HG03039 (cell line): ENCODE measurements around the gene OPRM1.
"Not testable (repeated sequence)": the region's sequence is repeated elsewhere in the genome, so short reads cannot be mapped to it uniquely, and the experiment has no call there.

Experiments
- ATAC-seq: cut with Tn5 transposase; IDR thresholded peaks from one replicate; pipeline ENCODE4 v1.9.1; 2021; ENCODE audit warnings: mild to moderate bottlenecking, moderate library complexity; ENCODE audit not compliant: unreplicated experiment

The OPRM1 gene

DNA sequence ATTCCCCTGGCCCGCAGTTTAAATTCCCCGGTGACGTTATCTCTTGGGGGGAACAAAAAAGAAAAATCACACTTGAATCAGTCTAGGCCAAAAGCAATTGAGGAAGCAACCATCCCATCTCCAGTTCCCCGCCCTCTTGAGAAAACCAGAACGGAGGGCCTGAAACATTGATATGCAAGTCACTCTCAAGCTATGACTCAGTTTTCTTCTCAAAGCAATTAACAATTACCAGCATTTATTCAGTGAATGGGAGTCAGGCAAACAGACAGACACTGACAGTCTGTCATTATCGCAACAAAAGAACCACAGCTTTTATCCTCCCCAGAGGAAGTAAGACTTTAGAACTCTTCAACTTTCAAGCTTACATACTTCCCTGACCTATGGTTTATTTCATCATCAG is 100.9 kb downstream of the OPRM1 start:
- no peak for ATAC-seq

DNA sequence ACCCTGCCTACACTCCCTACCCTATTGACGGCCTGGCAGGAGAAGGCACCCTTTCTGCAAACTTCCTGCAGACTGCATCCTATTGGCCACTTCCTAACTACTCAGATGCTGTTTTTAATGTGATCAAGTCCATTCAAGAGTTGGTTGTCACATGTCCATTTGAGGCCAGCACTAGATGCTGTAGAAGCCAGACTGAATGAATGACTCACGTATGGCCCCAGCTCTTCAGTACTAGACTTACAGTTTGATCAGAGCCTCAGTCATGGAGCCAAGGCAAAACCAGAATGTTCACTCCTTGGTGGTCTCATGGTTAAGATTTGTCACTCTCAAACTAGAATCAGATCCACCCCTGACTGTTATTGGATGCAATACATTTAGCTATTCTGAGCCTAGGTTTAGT is 101.7 kb downstream of the OPRM1 start:
- ATAC-seq = no peak

DNA sequence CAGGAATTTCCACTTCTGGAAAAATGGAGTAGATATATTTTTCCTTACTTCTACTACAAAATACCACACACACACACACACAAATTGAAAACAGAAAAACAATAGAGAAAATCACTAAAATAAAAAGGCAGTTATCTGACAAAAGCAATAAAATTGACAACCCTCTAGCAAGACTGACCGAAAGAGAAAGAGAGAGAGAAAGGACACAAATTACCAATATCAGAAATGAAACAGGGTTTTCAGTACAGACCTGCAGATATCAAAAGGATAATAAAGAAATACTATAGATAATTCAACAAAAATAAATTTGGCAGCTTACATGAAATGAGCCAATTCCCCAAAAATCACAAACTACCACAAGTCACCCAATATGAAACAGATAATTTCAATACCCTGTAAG is 104.7 kb downstream of the OPRM1 start:
- ATAC-seq = no peak

DNA sequence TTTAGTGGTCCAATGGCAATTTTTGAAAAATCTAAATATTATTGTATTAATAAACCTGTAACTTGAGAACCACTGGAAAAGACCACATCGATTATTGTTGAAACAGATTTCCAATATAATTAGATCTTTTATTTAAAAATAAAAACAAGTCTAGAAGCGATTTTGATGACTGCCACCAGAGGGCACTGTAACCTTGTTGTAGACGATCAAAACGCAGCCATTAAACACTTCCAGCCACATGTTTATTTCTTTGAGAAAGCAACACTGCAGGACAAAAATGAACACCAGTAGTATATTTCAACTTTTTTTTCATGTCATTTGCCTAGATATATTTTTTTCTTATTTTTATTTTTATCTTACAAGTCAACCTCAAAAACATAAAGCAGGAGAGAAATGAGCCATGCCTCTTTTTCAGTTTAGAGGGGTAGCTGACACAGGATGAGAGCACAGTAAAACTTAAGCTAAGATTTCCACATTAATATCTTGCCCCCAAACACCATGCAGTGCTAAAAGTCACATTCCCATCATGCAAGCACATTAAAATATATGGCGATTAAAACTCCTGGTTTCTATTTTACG is 115.4 kb downstream of the OPRM1 start:
- no peak for ATAC-seq

DNA sequence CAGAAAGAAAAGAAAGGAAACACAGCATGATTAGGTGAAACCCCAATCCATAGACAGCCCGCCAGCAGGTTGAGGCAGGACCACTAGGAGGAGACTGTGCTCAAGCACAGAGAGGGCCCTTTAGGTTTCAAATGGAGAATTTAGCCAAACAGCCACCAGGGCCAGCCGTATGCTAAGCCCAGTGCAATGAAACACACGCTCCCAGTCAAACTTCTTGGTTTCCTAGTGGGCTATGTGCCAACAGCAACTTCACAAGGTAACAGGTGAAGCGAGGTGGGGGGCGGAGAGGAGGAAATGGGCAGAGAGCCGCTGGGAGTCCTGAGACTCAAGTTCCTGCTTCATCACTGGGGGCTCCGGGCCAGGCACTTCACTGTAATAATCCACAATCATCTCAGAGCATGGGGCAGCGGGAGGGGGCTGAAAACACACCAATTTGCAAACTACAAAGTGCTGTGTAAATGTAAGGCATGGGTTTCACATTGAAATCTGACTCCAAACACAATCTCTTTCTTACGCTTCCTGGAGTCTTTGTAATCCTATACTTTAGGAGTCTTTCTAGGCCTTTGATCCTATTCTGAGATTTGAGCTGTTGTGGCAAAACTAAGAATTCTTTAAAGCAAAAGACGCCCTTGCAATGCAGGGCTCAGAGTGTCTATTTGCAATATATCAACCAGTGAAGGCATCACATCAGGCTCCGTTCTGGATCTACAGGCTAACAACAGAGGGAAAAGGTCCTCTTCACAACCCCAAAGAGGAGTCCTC is 117.3 kb downstream of the OPRM1 start:
- peak; percentile 60 for ATAC-seq

DNA sequence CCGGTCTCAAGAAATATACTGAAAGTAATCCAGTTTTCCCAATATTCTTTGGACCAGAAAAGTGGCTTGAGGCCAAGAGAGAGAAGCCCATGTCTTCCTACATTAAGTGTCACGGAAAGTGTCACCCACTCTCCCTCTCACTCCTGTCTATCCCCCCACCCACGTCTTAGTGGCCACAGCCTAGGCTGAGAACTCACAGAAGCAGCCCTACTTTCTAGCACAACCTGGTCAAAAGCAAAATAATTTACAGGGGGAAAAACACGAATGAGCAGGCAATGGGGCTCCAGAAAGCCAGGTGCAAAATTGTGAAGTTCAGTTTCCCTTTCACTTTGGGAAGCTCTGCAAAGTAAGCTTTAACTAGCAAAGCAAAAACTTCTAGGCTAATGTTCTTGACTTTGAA is 118.0 kb downstream of the OPRM1 start:
- ATAC-seq = peak; percentile 41

DNA sequence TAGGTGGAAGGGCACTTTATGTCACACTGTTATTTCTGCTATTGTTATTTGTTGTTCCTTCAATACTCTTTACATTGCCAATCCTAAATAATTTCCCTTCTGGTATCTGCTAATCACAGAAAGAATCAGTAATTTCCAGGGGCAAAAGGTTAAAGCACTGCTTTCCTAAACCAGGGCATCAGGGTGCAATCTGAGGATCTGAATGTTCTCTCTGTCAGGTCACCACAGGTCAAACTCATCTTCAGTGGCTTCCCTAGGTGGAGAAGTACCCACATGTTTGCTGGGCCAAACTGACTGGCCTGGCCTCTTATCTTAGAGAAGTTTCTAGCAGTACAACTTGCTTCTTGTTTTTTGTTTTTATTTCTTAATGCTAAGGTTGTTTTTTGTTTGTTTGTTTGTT is 118.7 kb downstream of the OPRM1 start:
- ATAC-seq = no peak

DNA sequence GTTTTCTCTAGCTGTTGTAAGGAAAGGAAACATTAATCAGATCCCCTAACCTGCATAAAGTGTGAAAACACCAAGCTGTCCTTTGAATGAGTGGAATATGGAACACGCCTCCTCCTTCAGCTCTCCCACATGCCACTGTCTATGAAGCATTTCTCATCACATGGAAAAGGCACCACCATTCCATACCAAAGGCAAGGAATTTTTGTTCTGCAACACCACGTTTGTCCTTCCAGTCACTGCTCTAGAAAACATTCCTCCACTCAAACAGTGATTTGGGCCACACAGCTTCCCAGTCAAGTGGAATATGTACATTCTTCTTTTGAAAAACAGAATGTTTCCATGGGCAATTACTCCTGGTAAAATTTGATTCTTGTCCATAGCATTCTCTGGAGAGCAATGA is 120.1 kb downstream of the OPRM1 start:
- ATAC-seq = no peak

DNA sequence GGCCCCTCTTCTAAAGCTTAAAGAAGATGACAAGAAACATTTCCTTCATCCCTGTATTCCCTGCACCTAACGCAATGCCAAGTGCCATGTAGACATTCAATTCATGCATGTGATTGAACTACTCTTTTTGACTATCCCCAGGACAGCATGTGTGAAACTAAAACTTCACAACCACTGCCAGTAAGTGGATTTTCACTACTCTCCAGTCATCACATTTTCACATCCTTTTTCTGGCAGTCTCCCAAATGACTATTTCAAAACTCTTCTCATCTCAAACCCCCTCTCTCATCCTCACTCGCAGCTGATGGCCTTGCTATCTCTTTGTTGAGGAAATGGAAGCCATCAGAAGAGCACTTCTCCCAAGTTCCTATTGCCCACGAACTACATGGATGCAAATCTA is 122.6 kb downstream of the OPRM1 start:
- peak; percentile 70 for ATAC-seq

DNA sequence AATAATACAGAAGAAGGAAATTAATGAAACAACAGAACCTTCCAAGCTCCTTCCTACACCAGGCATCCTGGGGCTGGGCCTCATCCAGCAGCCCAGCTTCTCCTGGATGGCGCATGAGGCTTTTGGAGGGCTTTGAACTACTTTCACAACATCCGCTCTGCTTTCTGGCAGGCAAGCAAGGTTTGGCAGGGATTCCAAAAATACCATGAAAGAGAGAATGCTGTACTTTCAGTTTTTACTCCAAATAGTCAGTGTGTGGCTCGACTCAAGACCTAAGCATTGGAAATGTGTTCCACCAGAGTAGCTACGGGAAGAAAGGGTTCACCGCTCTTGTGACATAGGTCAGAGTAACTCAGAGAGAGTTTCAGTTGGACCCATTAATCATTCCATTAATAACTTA is 125.4 kb downstream of the OPRM1 start:
- ATAC-seq = no peak

DNA sequence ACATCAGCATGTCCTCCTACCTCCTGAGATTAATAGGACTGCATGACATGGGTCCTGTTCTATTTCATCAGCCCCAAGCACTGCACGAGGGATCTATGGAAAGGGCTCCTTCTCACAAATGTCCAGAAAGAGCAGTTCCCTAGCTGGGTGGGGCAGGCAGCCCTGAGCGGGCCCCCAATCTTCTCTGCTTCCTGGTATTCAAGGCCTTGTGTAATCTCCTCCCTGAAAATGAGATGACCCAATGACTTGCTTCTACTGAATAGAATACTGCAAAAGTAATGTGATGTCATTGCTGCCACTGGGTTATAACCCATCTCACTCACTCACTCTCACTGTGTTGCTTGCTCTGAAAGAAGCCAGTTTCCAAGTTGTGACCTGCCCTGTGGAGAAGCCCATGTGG is 126.4 kb downstream of the OPRM1 start:
- ATAC-seq = no peak

DNA sequence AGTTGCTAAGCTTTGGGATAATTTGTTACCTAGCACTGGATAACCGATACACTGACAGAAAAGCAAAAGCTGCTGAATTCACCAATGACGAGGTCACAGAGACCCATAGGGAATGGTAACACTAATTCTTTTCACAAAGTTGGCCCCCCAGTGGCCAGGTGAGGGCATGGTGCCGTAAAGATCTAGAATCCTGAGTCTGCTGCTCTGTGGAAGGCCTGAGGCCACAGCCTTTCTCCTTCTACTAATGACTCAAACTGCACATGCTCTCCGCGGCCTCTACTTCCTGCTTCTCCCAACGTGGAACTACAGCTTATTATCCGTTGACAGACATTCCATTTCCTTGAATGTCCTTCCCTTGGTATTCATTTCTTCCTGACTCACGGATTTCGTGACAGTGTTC is 127.1 kb downstream of the OPRM1 start:
- no peak for ATAC-seq

DNA sequence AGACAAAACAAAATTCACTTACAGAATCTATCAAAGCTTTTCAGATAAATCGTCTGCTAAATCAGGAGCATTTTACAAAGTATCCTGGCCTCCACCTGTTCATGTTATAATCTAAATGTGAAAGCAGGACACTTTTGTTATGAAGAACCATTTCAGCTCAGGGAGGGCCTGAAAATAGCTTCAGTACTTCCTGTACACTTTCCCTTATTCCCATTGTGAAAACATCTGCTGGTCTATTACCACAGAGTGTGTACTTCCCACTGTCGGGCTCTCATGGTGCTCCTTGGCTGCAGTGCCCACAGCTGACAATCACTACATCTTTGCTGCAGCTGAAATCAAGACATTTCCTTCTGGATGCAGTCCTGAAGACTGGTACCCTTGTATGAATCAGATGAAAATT is 128.1 kb downstream of the OPRM1 start:
- no peak for ATAC-seq

DNA sequence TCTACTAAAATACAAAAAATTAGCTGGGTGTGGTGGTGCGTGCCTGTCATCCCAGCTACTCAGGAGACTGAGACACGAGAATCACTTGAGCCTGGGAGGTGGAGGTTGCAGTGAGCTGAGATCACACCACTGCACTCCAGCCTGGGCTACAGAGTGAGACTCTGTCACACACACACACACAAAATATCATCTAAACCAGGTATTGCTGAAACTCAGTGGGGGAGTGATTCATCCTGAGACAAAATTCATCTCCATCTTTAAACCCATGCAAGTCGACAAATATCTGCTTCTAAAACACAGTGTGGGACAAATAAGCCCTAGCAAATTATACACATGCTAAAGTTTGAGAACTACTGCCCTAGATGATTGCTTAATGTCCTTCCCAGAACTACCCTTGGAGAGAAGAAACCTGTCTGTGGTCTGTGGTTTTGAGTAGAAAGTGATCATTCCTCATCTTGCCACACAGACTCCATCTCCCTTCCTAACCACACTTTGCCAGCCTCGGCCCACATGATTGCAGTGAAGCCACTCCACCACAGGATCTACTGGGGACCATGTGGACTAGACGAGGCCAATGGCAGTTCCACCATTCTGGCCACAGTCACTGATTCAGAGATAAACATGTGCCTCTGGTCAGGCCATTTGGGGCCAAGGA is 130.3 kb downstream of the OPRM1 start:
- no peak for ATAC-seq

DNA sequence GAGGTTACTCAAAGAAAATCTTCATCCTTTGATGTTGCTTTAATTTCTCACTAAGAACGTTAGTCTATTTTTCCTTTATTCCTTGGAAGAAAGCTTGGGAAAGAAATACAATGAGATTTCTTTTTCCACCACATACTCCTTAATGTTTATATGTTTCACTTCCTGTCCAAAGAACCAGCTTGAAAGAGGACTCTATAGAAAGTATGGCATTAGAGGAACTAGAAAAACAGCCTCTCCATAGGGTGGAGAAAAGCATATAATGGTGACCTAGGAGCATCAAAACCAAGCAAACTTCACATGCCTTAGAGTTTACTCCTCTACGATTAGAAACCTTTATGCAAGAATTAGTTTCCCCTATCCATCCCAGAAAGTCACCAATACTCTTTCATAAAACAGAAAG is 131.1 kb downstream of the OPRM1 start:
- ATAC-seq = no peak

DNA sequence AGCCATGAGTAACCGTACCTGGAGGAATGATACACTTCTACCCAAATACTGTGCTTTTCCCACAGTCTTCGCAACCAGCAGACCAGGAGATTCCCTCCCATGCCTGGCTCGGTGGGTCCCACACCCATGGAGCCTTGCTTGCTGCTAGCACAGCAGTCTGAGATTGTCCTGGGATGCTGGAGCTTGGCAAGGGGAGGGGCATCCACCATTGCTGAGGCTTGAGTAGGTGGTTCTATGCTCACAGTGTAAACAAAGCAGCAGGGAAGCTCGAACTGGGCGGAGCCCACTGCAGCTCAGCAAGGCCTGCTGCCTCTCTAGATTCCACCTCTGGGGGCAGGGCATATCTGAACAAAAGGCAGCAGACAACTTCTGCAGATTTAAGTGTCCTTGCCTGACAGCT is 133.4 kb downstream of the OPRM1 start:
- ATAC-seq = not testable (repeated sequence)

DNA sequence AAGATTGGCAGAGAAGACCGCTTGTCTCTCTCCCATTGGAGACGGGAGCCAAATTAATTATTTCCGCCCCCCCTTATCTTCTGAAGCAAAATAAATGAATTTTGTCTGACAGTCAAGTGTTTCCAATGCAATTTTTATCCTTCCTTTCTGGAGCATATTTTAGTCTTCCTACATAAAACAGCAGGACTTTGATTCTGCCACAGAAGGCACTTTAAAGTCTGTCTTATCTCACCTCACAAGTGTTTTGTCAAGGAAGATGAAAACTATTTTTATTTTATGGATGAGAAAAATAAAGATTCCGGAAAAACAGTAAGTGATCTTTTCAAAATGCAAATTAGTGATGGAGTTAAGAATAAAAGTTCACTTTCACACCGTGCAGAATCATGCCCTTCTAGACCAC is 140.4 kb downstream of the OPRM1 start:
- no peak for ATAC-seq

DNA sequence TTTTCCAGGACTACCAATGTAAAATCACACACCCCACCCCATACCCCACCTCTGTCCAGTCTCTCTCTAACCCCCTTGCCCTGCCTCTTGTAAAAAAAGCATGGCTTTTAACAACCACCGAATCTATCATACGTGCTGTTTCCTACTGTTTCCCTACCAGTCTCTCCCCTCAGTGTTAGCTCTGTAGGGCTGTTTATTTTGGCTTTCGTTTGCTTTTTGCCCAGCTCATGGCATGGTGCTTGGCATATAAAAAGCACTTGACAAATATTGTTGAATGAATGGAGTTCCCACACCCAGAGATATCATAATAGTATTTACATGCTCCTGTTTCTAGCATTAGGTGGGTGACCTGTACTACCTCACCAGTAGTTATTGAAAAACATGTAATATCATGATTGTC is 148.2 kb downstream of the OPRM1 start:
- no peak for ATAC-seq

DNA sequence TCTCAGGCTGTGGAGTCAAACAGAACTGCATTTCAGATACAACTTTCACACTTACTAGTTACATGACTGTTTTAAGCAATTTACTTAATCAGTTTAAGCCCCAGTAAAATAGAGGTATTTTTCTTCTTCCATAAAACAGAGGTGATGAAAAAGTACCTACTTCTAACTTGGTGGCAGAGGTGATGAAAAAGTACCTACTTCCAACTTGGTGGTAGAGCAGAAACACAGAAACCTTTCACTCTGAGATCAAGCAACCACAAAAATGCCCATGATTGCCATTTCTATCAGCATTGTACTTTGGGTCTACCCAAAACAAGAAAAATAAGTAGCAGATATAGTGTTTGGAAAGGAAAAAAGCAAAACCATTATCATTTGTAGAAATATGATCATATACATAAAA is 148.7 kb downstream of the OPRM1 start:
- ATAC-seq = no peak

DNA sequence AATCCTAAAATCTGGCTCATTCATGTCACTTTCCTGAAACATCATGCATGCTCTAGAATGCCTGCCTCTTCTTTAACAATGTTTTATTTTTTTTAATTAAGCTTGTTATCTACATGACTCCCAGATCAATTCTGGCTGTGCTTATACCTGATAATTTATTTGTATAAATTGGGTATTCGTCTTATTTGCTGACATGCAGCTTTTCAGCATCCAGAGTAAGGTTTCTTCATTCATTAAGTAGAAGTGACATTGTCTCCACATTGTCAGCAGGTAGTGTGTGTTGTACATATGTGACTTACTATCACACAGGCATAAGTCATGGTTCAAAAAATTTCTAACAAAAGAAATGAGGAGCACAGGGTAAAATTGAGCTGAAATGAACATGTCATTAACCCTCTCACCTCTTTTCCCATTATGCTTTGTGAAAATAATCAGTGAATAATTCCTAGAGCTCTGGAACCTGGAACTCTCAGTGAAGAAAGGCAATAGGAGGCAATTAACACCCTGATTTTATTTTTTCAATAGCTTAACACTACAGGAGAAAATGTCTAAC is 157.4 kb downstream of the OPRM1 start:
- no peak for ATAC-seq

DNA sequence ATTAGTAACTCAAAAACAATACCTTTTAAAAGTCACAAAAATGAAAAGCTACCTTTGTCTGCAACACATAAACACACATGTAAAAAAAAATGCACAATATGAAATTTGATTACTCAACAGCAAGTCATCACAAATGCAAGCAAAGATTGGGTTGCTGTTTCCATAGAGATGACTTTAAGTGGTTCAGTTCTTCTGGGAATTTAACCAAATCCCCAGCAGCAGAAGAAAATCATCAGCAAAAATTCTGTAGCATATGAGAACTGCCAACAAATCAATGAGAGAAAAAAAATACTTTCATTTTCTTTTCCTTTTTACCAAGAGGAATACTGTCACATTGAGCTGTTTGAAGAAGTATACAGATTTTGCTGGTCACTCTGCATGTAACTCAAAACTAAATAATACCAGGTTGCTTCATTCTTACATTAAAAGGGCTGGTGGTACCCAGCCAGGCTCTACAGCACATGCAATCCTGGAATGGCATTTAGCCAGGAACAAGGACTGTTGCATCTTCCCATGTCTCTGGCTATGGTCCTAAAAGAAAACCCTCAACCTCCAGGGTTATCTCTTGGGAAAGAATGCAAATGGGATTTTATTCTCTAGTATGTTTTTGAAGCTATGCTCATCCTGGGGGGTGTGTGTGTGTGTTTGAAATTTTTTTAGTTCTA is 158.3 kb downstream of the OPRM1 start:
- ATAC-seq = no peak

DNA sequence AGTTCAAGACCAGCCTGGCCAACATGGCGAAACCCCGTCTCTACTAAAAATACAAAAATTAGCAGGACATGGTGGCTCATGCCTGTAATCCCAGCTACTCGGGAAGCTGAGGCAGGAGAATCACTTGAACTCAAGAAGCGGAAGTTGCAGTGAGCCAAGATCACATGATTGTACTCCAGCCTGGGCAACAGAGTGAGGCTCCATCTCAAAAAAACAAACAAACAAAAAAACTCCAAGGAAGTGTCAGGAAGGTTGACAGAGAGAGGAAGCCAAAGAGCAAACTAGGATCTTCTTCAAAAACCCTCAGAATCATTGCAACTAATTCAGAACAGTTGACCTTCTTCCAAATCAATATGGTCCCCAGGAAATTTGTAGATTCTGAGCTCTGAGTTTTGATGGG is 162.6 kb downstream of the OPRM1 start:
- ATAC-seq = not testable (repeated sequence)
